H9 (cell line): ENCODE measurements around the gene TCTN3. TPM values are rescaled to one million over a fixed set of nuclear protein-coding genes. Genes with fewer than 3 reads are reported as not detected.

Experiments
- DNase-seq: peaks from one replicate; pipeline ENCODE4 v3.0.0-alpha.2; 2017
- H2AFZ ChIP-seq: one replicate; pipeline ENCODE4 v1.6.1; 2013; ENCODE audit warnings: mild to moderate bottlenecking, low read length, control low read depth, moderate library complexity
- H2AK5ac ChIP-seq: 2 replicates; pipeline ENCODE4 v1.6.1; 2013; ENCODE audit warnings: low read length, control low read depth, mixed read lengths; ENCODE audit not compliant: insufficient read length
- H2BK120ac ChIP-seq: one replicate; pipeline ENCODE4 v1.6.1; 2013; ENCODE audit warnings: low read depth, mild to moderate bottlenecking, low read length, control low read depth, inconsistent platforms; ENCODE audit not compliant: poor library complexity, severe bottlenecking
- H2BK12ac ChIP-seq: 2 replicates; pipeline ENCODE4 v1.6.1; 2013; ENCODE audit warnings: low read length, control low read depth, mixed read lengths, low read depth; ENCODE audit not compliant: insufficient read length
- H2BK15ac ChIP-seq: 2 replicates; pipeline ENCODE4 v1.6.1; 2013; ENCODE audit warnings: low read depth, low read length, control low read depth
- H2BK20ac ChIP-seq: one replicate; pipeline ENCODE4 v1.6.1; 2013; ENCODE audit warnings: low read depth, mild to moderate bottlenecking, low read length, control low read depth, inconsistent platforms; ENCODE audit not compliant: poor library complexity, severe bottlenecking
- H2BK5ac ChIP-seq: 2 replicates; pipeline ENCODE4 v1.6.1; 2013; ENCODE audit warnings: low read length, control low read depth, mixed read lengths; ENCODE audit not compliant: insufficient read length
- H3K14ac ChIP-seq: 2 replicates; pipeline ENCODE4 v1.6.1; 2013; ENCODE audit warnings: low read length, control low read depth; ENCODE audit not compliant: insufficient read depth
- H3K18ac ChIP-seq: 2 replicates; pipeline ENCODE4 v1.6.1; 2013; ENCODE audit warnings: low read depth, mild to moderate bottlenecking, mixed read lengths, low read length, control low read depth; ENCODE audit not compliant: insufficient read length
- H3K23ac ChIP-seq: 2 replicates; pipeline ENCODE4 v1.6.1; 2013; ENCODE audit warnings: low read length, control low read depth, mixed read lengths, low read depth; ENCODE audit not compliant: insufficient read length
- H3K23me2 ChIP-seq: 2 replicates; pipeline ENCODE4 v1.6.1; 2013; ENCODE audit warnings: low read depth, mild to moderate bottlenecking, mixed read lengths, low read length, control low read depth; ENCODE audit not compliant: insufficient read length, poor library complexity, severe bottlenecking
- H3K27ac ChIP-seq: 2 replicates; pipeline ENCODE4 v1.5.1; 2013; ENCODE audit warnings: low read length, control low read depth, mixed read lengths, low read depth; ENCODE audit not compliant: insufficient read length
- H3K27me3 ChIP-seq: 2 replicates; pipeline ENCODE4 v1.6.1; 2013; ENCODE audit warnings: low read length, control low read depth, inconsistent platforms; ENCODE audit not compliant: insufficient read depth
- H3K4ac ChIP-seq: 2 replicates; pipeline ENCODE4 v1.6.1; 2013; ENCODE audit warnings: low read depth, mild to moderate bottlenecking, control low read depth, inconsistent platforms, low read length, moderate library complexity
- H3K4me1 ChIP-seq: 2 replicates; pipeline ENCODE4 v1.6.1; 2013; ENCODE audit warnings: low read length, control low read depth, inconsistent platforms; ENCODE audit not compliant: insufficient read depth
- H3K4me2 ChIP-seq: 2 replicates; pipeline ENCODE4 v1.6.1; 2013; ENCODE audit warnings: low read length, control low read depth, mixed read lengths; ENCODE audit not compliant: insufficient read length, insufficient read depth
- H3K56ac ChIP-seq: 2 replicates; pipeline ENCODE4 v1.6.1; 2013; ENCODE audit warnings: low read depth, mild to moderate bottlenecking, mixed read lengths, low read length, control low read depth; ENCODE audit not compliant: insufficient read length
- H3K79me1 ChIP-seq: 2 replicates; pipeline ENCODE4 v1.6.1; 2013; ENCODE audit warnings: low read depth, mild to moderate bottlenecking, moderate library complexity, low read length, control low read depth, inconsistent platforms; ENCODE audit not compliant: insufficient read depth, poor library complexity, severe bottlenecking
- H3K79me2 ChIP-seq: 2 replicates; pipeline ENCODE4 v1.6.1; 2013; ENCODE audit warnings: low read length, control low read depth, inconsistent platforms; ENCODE audit not compliant: insufficient read depth
- H3K9ac ChIP-seq: 2 replicates; pipeline ENCODE4 v1.6.1; 2013; ENCODE audit warnings: low read length, control low read depth, mixed read lengths; ENCODE audit not compliant: insufficient read length; ENCODE audit errors: extremely low read depth
- H3K9me3 ChIP-seq: one replicate; pipeline ENCODE4 v1.6.1; 2013; ENCODE audit warnings: low read depth, low read length, inconsistent platforms; ENCODE audit not compliant: control insufficient read depth
- H3T11ph ChIP-seq: one replicate; pipeline ENCODE4 v1.6.1; 2013; ENCODE audit warnings: mild to moderate bottlenecking, low read length, control low read depth, inconsistent platforms
- H4K20me1 ChIP-seq: one replicate; pipeline ENCODE4 v1.6.1; 2013; ENCODE audit not compliant: control insufficient read depth, insufficient read length, insufficient read depth
- H4K5ac ChIP-seq: 2 replicates; pipeline ENCODE4 v1.6.1; 2013; ENCODE audit warnings: low read depth, mild to moderate bottlenecking, mixed read lengths, low read length, control low read depth; ENCODE audit not compliant: insufficient read length
- H4K8ac ChIP-seq: replicated peaks from 2 replicates; pipeline ENCODE4 v1.6.1; 2013; ENCODE audit warnings: low read length, control low read depth, mixed read lengths, low read depth; ENCODE audit not compliant: insufficient read length
- H4K91ac ChIP-seq: 2 replicates; pipeline ENCODE4 v1.6.1; 2013; ENCODE audit warnings: low read depth, mild to moderate bottlenecking, moderate library complexity, mixed read lengths, low read length, control low read depth; ENCODE audit not compliant: insufficient read length
- H3K27ac Mint-ChIP-seq, 3 experiments: 2 replicates in 2 of 3; 3 replicates in 1 of 3; pipeline ENCODE4 v1.8.0; 2020 to 2021; ENCODE audit warnings: mixed read lengths in 3 of 3, mild to moderate bottlenecking in 1 of 3, moderate library complexity in 1 of 3
- H3K27me3 Mint-ChIP-seq: 2 replicates; pipeline ENCODE4 v1.8.0; 2021; ENCODE audit warnings: low read depth, mild to moderate bottlenecking, moderate library complexity, mixed read lengths
- H3K36me3 Mint-ChIP-seq, 3 experiments: 2 replicates in 2 of 3; 3 replicates in 1 of 3; pipeline ENCODE4 v1.8.0; 2020 to 2021; ENCODE audit warnings: low read depth in 3 of 3, mixed read lengths in 3 of 3; ENCODE audit not compliant: insufficient read depth in 1 of 3
- H3K4me1 Mint-ChIP-seq, 2 experiments: 2 replicates each; pipeline ENCODE4 v1.8.0; 2020; ENCODE audit warnings: mixed read lengths in 2 of 2
- H3K4me3 Mint-ChIP-seq, 2 experiments: 2 replicates in 1 of 2; 3 replicates in 1 of 2; pipeline ENCODE4 v1.8.0; 2020 to 2021; ENCODE audit warnings: mild to moderate bottlenecking in 2 of 2, mixed read lengths in 2 of 2, moderate library complexity in 1 of 2
- H3K9me3 Mint-ChIP-seq, 2 experiments: 2 replicates in 1 of 2; 3 replicates in 1 of 2; pipeline ENCODE4 v1.8.0; 2020; ENCODE audit warnings: mild to moderate bottlenecking in 2 of 2, mixed read lengths in 2 of 2, moderate library complexity in 1 of 2
- WGBS: extraction: QIAGEN DNeasy Blood & Tissue Kit; methylation state at CpG from one replicate; pipeline ENCODE4 v1.1.7; 2013; ENCODE audit warnings: missing lambda C conversion rate, low lambda C conversion rate, mixed read lengths; ENCODE audit not compliant: insufficient read length; ENCODE audit errors: extremely low coverage; 5-methylcytosine and 5-hydroxymethylcytosine counted together
- total RNA-seq: library from RNA; stranded (reverse); gene quantifications from 2 replicates; pipeline ENCODE4 v1.2.1, GENCODE V29; 2021
- TF ChIP-seq, protein P1 (sequence below): fragments of 200-600 bp; sonication (generic); conservative IDR thresholded peaks from 3 replicates; pipeline ENCODE4 v1.8.0; 2021; ENCODE audit warnings: antibody characterized with exemption, mild to moderate bottlenecking

The TCTN3 gene
- total RNA-seq, 1 experiment from 2014 or later: 37.3 TPM

DNA sequence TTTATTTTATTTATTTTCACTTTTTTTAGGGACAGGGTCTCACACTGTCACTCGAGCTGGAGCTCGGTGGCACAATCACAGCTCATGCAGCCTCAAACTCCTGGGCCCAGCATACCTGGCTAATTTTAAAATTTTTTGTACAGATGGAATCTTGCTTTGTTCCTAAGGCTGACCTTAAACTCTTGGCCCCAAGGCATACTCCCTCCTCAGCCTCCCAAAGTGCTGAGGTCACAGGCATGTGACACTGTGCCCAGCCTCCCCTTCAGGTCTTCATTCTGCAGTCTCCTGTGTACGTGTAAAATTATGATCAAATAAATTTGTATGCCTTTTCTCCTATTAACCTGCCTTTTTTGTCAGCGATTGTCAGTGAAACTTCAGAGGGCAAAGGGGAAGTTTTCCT lies 17.8 kb upstream of the TCTN3 start:
- H3K18ac ChIP-seq: no peak overlapping the region
- H3K56ac ChIP-seq: no peak overlapping the region
- no peak overlapping the region for H2AFZ ChIP-seq
- H3K14ac ChIP-seq: no peak overlapping the region
- H2BK120ac ChIP-seq: no peak overlapping the region
- H3K9ac ChIP-seq: no peak overlapping the region
- Mint-ChIP-seq H3K4me1 (no peaks in the 10 kb centered on the region), H3K9me3 (peaks cover 3 to 5% of the 10 kb centered on the region in 2 experiments), H3K36me3 (peaks cover 0 to 2% (median 0%) of the 10 kb centered on the region in 3 experiments; a peak in 2 of 7 replicates), H3K27ac (no peak overlapping the region), H3K4me3 (no peak overlapping the region), H3K27me3 (no peaks in the 10 kb centered on the region)
- H2BK12ac ChIP-seq: no peak overlapping the region
- H2BK20ac ChIP-seq: no peak overlapping the region
- H2BK5ac ChIP-seq: no peak overlapping the region
- no peaks in the 10 kb centered on the region for H3K9me3 ChIP-seq
- no peaks in the 10 kb centered on the region for H3K79me1 ChIP-seq
- H3K27me3 ChIP-seq: no peaks in the 10 kb centered on the region
- H3K23ac ChIP-seq: no peak overlapping the region
- H3K79me2 ChIP-seq: no peaks in the 10 kb centered on the region
- no peak overlapping the region for H4K91ac ChIP-seq
- H3K23me2 ChIP-seq: no peaks in the 10 kb centered on the region
- H4K8ac ChIP-seq: no peak overlapping the region
- H3K4ac ChIP-seq: no peak overlapping the region
- no peak overlapping the region for H2AK5ac ChIP-seq
- no peak overlapping the region for H3T11ph ChIP-seq
- H4K5ac ChIP-seq: no peak overlapping the region
- no CpG with 5 or more reads among the region's 4 CpGs for WGBS
- TF ChIP-seq, protein P1, sequence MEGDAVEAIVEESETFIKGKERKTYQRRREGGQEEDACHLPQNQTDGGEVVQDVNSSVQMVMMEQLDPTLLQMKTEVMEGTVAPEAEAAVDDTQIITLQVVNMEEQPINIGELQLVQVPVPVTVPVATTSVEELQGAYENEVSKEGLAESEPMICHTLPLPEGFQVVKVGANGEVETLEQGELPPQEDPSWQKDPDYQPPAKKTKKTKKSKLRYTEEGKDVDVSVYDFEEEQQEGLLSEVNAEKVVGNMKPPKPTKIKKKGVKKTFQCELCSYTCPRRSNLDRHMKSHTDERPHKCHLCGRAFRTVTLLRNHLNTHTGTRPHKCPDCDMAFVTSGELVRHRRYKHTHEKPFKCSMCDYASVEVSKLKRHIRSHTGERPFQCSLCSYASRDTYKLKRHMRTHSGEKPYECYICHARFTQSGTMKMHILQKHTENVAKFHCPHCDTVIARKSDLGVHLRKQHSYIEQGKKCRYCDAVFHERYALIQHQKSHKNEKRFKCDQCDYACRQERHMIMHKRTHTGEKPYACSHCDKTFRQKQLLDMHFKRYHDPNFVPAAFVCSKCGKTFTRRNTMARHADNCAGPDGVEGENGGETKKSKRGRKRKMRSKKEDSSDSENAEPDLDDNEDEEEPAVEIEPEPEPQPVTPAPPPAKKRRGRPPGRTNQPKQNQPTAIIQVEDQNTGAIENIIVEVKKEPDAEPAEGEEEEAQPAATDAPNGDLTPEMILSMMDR: no peak
- no peaks in the 10 kb centered on the region for H4K20me1 ChIP-seq
- H3K4me2 ChIP-seq: no peak overlapping the region
- H3K4me1 ChIP-seq: no peaks in the 10 kb centered on the region
- no peak for DNase-seq
- H2BK15ac ChIP-seq: no peak overlapping the region
- H3K27ac ChIP-seq: no peak overlapping the region
